ES-I3 (cell line): ENCODE data around the gene CCDC85B.

Experiments used
- H3K36me3 ChIP-seq: 2 replicates; pipeline ENCODE4 v1.6.1; 2013; ENCODE audit warnings: mild to moderate bottlenecking, low read length, control low read depth, moderate library complexity; ENCODE audit not compliant: insufficient read depth
- H3K4me1 ChIP-seq: 2 replicates; pipeline ENCODE4 v1.6.1; 2013; ENCODE audit warnings: mild to moderate bottlenecking, control low read depth, low read length; ENCODE audit not compliant: insufficient read depth
- H3K9ac ChIP-seq: 2 replicates; pipeline ENCODE4 v1.6.1; 2013; ENCODE audit warnings: low read depth, mild to moderate bottlenecking, low read length, moderate library complexity
- H3K9me3 ChIP-seq: 2 replicates; pipeline ENCODE4 v1.6.1; 2013; ENCODE audit warnings: mild to moderate bottlenecking, low read length, moderate library complexity; ENCODE audit not compliant: control insufficient read depth, insufficient read depth

The CCDC85B gene

GRCh38 chr11:65916391-65916790 is 25.9 kb downstream of the CCDC85B start:
- H3K4me1 ChIP-seq = peaks cover 27% of the 10 kb centered on the region; the same call in 1 of the 2 replicates

GRCh38 chr11:65917077-65917433 is 26.6 kb downstream of the CCDC85B start:
- no peak overlapping the region for H3K9ac ChIP-seq
- H3K4me1 ChIP-seq = peaks cover 23% of the 10 kb centered on the region; the same call in 1 of the 2 replicates
- H3K36me3 ChIP-seq = no peaks in the 10 kb centered on the region; the same call in 1 of the 2 replicates
- no peaks in the 10 kb centered on the region for H3K9me3 ChIP-seq

More at GRCh38 chr11:65916391-65916790, 25.9 kb downstream of the CCDC85B start:
- Histone ChIP-seq H3K36me3 (no peaks in the 10 kb centered on the region), H3K9me3 (no peaks in the 10 kb centered on the region), H3K9ac (peak overlapping the region; percentile 40)

- H3K36me3 ChIP-seq = no peaks in the 10 kb centered on the region; the same call in 1 of the 2 replicates
- H3K4me1 ChIP-seq = peaks cover 19% of the 10 kb centered on the region; the same call in 1 of the 2 replicates
- H3K9me3 ChIP-seq = no peaks in the 10 kb centered on the region
- H3K9ac ChIP-seq = peak overlapping the region; percentile 95; the same call in 1 of the 2 replicates
Measured at GRCh38 chr11:65917434-65918210, 27.1 kb downstream of the CCDC85B start.

- Histone ChIP-seq H3K9ac (peak within 1 kb of the TSS; percentile 95), H3K36me3 (no peaks in the 10 kb centered on the region; the same call in 1 of the 2 replicates), H3K9me3 (no peaks in the 10 kb centered on the region), H3K4me1 (peaks cover 11% of the 10 kb centered on the region; the same call in 1 of the 2 replicates)
Measured at GRCh38 chr11:65918211-65919140, 28.0 kb downstream of the CCDC85B start, which contains the start of gene C11orf68. TSS of gene C11orf68 (minus strand) at chr11:65919062. CDS start at chr11:65919031, 31 bp downstream.

GRCh38 chr11:65919141-65919572 is 28.7 kb downstream of the CCDC85B start, which contains the start of gene DRAP1:
TSS of gene DRAP1 (plus strand) at chr11:65919426. CDS start at chr11:65919502, 76 bp downstream.
- Histone ChIP-seq H3K9ac (peak within 1 kb of the TSS; percentile 95), H3K9me3 (no peaks in the 10 kb centered on the region), H3K4me1 (peaks cover 11% of the 10 kb centered on the region; the same call in 1 of the 2 replicates), H3K36me3 (no peaks in the 10 kb centered on the region; the same call in 1 of the 2 replicates)

GRCh38 chr11:65919573-65920371 is 29.3 kb downstream of the CCDC85B start:
- peaks cover 11% of the 10 kb centered on the region; the same call in 1 of the 2 replicates for H3K4me1 ChIP-seq
- no peaks in the 10 kb centered on the region for H3K9me3 ChIP-seq
- H3K36me3 ChIP-seq = no peaks in the 10 kb centered on the region; the same call in 1 of the 2 replicates
- peak overlapping the region; percentile 68 for H3K9ac ChIP-seq

- no peaks in the 10 kb centered on the region for H3K9me3 ChIP-seq
- H3K4me1 ChIP-seq = peaks cover 11% of the 10 kb centered on the region; the same call in 1 of the 2 replicates
- H3K36me3 ChIP-seq = no peaks in the 10 kb centered on the region; the same call in 1 of the 2 replicates
- peak overlapping the region; percentile 68; the same call in 1 of the 2 replicates for H3K9ac ChIP-seq
Measured at GRCh38 chr11:65920372-65920802, 29.9 kb downstream of the CCDC85B start.

- Histone ChIP-seq H3K9me3 (no peaks in the 10 kb centered on the region), H3K36me3 (no peaks in the 10 kb centered on the region; the same call in 1 of the 2 replicates), H3K9ac (no peak overlapping the region), H3K4me1 (peaks cover 8% of the 10 kb centered on the region; the same call in 1 of the 2 replicates)
Measured at GRCh38 chr11:65921033-65921555, 30.6 kb downstream of the CCDC85B start.

GRCh38 chr11:65921876-65922275 is 31.4 kb downstream of the CCDC85B start:
- Histone ChIP-seq H3K4me1 (peaks cover under 1% of the 10 kb centered on the region; the same call in 1 of the 2 replicates), H3K9ac (no peak overlapping the region), H3K9me3 (no peaks in the 10 kb centered on the region), H3K36me3 (no peaks in the 10 kb centered on the region; the same call in 1 of the 2 replicates)

GRCh38 chr11:65922565-65922964 is 32.1 kb downstream of the CCDC85B start:
- Histone ChIP-seq H3K4me1 (no peaks in the 10 kb centered on the region; the same call in 1 of the 2 replicates), H3K9me3 (no peaks in the 10 kb centered on the region), H3K9ac (no peak overlapping the region), H3K36me3 (no peaks in the 10 kb centered on the region; the same call in 1 of the 2 replicates)

- H3K9me3 ChIP-seq = no peaks in the 10 kb centered on the region
- H3K4me1 ChIP-seq = no peaks in the 10 kb centered on the region; the same call in 1 of the 2 replicates
- H3K36me3 ChIP-seq = no peaks in the 10 kb centered on the region; the same call in 1 of the 2 replicates
- no peak overlapping the region for H3K9ac ChIP-seq
Measured at GRCh38 chr11:65925397-65925796, 34.9 kb downstream of the CCDC85B start.

GRCh38 chr11:65927904-65928397 is 37.5 kb downstream of the CCDC85B start:
- Histone ChIP-seq H3K9me3 (no peaks in the 10 kb centered on the region), H3K9ac (no peak overlapping the region), H3K36me3 (no peaks in the 10 kb centered on the region), H3K4me1 (peaks cover 9% of the 10 kb centered on the region; the same call in 1 of the 2 replicates)

GRCh38 chr11:65928667-65929066 is 38.2 kb downstream of the CCDC85B start:
- peaks cover 9% of the 10 kb centered on the region; the same call in 1 of the 2 replicates for H3K4me1 ChIP-seq

More at GRCh38 chr11:65928667-65929066, 38.2 kb downstream of the CCDC85B start:
- no peaks in the 10 kb centered on the region for H3K9me3 ChIP-seq
- H3K9ac ChIP-seq = no peak overlapping the region
- H3K36me3 ChIP-seq = no peaks in the 10 kb centered on the region
